Osteocyte (in vitro differentiated cells): ENCODE results near the gene FAM20C. TPM values are rescaled to one million over a fixed set of nuclear protein-coding genes. Genes with fewer than 3 reads are reported as not detected.

ENCODE experiments used
- DNase-seq: peaks from one replicate; pipeline ENCODE4 v3.0.0; 2021; ENCODE audit warnings: mixed read lengths; ENCODE audit not compliant: unreplicated experiment; ENCODE audit errors: extremely low spot score
- H3K27ac Mint-ChIP-seq: one replicate; pipeline ENCODE4 v1.8.0; 2021; ENCODE audit warnings: mild to moderate bottlenecking, mixed read lengths; ENCODE audit not compliant: unreplicated experiment
- H3K27me3 Mint-ChIP-seq: one replicate; pipeline ENCODE4 v1.8.0; 2021; ENCODE audit warnings: mixed read lengths; ENCODE audit not compliant: unreplicated experiment
- H3K36me3 Mint-ChIP-seq: one replicate; pipeline ENCODE4 v1.8.0; 2021; ENCODE audit warnings: mixed read lengths; ENCODE audit not compliant: unreplicated experiment
- H3K4me1 Mint-ChIP-seq: one replicate; pipeline ENCODE4 v1.8.0; 2021; ENCODE audit warnings: mixed read lengths; ENCODE audit not compliant: unreplicated experiment
- H3K4me3 Mint-ChIP-seq: one replicate; pipeline ENCODE4 v1.8.0; 2021; ENCODE audit warnings: mild to moderate bottlenecking, moderate library complexity, mixed read lengths; ENCODE audit not compliant: unreplicated experiment
- H3K9me3 Mint-ChIP-seq: one replicate; pipeline ENCODE4 v1.8.0; 2021; ENCODE audit warnings: mixed read lengths; ENCODE audit not compliant: unreplicated experiment
- total RNA-seq: library from RNA; stranded (reverse); gene quantifications from 2 replicates; pipeline ENCODE4 v1.2.1, GENCODE V29; 2021
- TF ChIP-seq, protein P1 (sequence below): fragments of 200-600 bp; sonication (generic); IDR thresholded peaks from 2 replicates; pipeline ENCODE4 v1.5.0; 2021; ENCODE audit warnings: antibody characterized with exemption, mild to moderate bottlenecking, moderate library complexity

FAM20C gene
- total RNA-seq, 1 donor from 2014 or later: 143 TPM

DNA sequence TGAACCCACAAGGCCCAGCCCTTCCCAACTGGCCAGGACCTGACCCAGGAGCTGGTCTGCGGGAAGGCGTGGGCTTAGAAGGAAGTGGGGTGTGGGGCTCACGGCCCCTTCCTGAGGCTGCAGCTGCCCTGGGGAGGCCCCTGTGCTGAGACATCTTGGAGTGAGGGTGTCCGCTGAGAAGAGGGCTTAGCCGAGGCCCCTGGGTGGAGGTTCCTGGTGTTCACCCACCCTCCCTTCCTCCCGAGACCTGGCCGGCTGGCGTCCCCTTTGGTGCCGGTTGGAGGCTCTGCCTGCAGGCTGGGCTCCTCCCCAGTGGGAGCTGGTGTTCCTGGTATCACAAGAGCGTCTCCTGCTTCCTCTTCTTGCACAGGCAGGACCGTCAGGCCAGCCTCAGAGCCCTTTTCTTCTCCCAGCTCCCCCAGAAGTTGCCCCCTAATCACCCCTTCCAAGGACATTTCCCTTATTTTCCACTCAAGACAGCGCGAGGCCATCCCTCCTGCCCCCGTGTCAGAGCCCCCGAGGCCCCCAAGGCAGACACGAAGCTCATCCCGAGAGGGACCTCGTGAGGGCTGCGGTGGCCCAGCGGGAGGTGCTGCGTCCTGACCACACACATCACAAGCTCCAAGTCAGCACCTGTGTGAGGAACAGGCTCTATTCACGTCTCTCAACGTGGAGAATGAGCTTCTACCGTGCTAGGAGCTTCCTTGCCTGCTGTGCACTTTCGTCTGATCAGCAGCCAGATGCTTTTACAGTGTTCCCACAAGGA lies 25.1 kb upstream of the FAM20C start:
- no peak overlapping the region for H3K4me3 Mint-ChIP-seq
- H3K36me3 Mint-ChIP-seq: no peaks in the 10 kb centered on the region
- H3K27me3 Mint-ChIP-seq: no peaks in the 10 kb centered on the region
- H3K27ac Mint-ChIP-seq: no peak overlapping the region
- peaks cover 4% of the 10 kb centered on the region for H3K4me1 Mint-ChIP-seq
- DNase-seq: no peak
- H3K9me3 Mint-ChIP-seq: no peaks in the 10 kb centered on the region
- TF ChIP-seq, protein P1, sequence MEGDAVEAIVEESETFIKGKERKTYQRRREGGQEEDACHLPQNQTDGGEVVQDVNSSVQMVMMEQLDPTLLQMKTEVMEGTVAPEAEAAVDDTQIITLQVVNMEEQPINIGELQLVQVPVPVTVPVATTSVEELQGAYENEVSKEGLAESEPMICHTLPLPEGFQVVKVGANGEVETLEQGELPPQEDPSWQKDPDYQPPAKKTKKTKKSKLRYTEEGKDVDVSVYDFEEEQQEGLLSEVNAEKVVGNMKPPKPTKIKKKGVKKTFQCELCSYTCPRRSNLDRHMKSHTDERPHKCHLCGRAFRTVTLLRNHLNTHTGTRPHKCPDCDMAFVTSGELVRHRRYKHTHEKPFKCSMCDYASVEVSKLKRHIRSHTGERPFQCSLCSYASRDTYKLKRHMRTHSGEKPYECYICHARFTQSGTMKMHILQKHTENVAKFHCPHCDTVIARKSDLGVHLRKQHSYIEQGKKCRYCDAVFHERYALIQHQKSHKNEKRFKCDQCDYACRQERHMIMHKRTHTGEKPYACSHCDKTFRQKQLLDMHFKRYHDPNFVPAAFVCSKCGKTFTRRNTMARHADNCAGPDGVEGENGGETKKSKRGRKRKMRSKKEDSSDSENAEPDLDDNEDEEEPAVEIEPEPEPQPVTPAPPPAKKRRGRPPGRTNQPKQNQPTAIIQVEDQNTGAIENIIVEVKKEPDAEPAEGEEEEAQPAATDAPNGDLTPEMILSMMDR: no peak

- Mint-ChIP-seq H3K4me1 (peaks cover 5% of the 10 kb centered on the region), H3K36me3 (no peaks in the 10 kb centered on the region), H3K4me3 (no peak overlapping the region), H3K27me3 (no peaks in the 10 kb centered on the region), H3K27ac (no peak overlapping the region), H3K9me3 (no peaks in the 10 kb centered on the region)
- TF ChIP-seq, protein P1: no peak
- DNase-seq: no peak
Observed at GRCh38 chr7:167976-168791, 24.2 kb upstream of the FAM20C start.

DNA sequence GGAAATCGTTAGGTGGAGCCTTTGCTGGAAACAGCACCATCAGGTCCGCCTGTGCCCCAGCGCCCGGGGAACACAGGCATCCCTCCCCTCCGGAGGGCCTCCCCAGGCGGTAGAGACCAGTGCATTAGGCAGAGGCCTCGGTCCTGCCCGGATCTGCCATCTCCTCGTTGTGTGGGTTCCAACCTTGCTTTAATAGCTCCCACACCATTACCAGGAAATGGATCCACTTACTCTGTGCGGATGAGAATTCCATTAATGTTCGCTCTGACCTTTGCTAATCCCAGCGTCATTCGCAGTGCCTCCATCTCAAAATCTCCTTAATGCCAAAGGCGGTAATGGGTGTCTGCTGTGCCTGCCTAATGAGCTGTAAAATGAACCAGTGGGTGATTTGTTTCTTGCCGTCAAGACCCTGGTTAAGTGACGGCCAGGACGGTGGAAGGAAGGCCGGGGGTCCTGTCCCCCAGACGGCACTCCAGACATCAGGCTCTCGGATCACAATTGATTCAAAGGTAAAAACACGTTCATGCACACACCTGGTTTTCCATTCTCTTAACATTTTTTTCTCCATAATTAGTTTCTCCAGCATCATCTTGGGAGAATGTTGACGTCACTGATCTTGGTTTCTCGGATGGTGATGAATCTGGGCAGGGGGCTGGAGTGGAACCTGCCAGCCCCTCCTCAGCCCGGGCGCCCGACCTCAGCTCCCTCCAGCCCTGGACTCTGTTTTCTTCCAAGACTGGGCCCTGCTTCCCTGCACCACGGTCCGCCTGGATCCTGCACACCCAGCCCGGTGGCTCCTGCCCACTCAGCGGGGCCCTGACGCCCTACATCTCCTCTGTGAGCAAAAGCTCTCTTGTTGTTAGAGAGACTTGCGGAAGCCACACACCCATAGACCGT lies 22.8 kb upstream of the FAM20C start:
- H3K4me1 Mint-ChIP-seq: peaks cover 9% of the 10 kb centered on the region
- H3K9me3 Mint-ChIP-seq: no peaks in the 10 kb centered on the region
- no peaks in the 10 kb centered on the region for H3K36me3 Mint-ChIP-seq
- no peak for DNase-seq
- no peaks in the 10 kb centered on the region for H3K27me3 Mint-ChIP-seq
- no peak overlapping the region for H3K27ac Mint-ChIP-seq
- TF ChIP-seq, protein P1: no peak
- H3K4me3 Mint-ChIP-seq: no peak overlapping the region

DNA sequence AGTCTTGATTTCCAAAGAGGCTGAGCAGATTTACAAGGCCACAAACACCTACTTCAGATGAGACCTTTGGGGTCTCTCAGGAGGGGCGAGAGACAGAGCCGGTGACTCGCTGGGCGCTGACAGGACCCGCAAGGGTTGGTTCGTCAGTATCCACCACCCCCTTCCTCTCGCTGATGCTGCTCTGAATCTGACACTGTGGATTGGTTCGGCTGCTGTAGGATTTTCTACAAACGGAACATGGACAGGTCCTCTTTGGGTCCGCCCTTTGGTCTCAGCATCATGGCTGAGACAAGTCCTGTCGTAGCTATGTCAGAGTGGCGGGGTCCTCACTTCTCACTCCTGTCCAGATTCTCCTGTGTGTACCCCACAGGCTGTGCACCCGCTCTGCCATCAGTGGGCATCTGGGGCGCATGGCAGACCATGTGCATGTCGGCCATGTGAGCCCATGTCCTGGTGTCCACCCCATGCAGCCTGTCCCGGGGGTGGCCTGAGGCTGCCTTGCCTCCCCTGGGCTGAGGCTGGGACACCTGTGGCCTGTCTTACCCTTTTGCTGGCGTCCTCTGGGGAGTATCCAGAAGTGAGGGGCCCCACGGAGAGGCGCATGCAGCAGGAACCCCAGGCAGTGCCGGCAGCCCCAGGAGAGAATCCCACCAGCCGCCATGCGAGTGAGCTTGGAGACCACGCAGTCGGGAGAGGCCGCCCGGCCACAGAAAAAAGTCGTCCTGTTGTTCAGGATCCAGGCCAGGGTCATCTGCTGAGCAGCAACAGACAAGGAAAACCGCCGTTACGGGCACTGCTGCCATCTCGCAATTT lies 21.6 kb upstream of the FAM20C start:
- H3K4me1 Mint-ChIP-seq: peaks cover 9% of the 10 kb centered on the region
- H3K27me3 Mint-ChIP-seq: no peaks in the 10 kb centered on the region
- TF ChIP-seq, protein P1: no peak
- no peak overlapping the region for H3K27ac Mint-ChIP-seq
- no peaks in the 10 kb centered on the region for H3K9me3 Mint-ChIP-seq
- H3K4me3 Mint-ChIP-seq: no peak overlapping the region
- no peaks in the 10 kb centered on the region for H3K36me3 Mint-ChIP-seq
- DNase-seq: no peak
